H9 (cell line): ENCODE results near the gene ANKRD13D. TPM values are rescaled to one million over a fixed set of nuclear protein-coding genes. Genes with fewer than 3 reads are reported as not detected.

ENCODE experiments used
- DNase-seq: peaks from one replicate; pipeline ENCODE4 v3.0.0-alpha.2; 2017
- H2AFZ ChIP-seq: one replicate; pipeline ENCODE4 v1.6.1; 2013; ENCODE audit warnings: mild to moderate bottlenecking, low read length, control low read depth, moderate library complexity
- H2AK5ac ChIP-seq: 2 replicates; pipeline ENCODE4 v1.6.1; 2013; ENCODE audit warnings: low read length, control low read depth, mixed read lengths; ENCODE audit not compliant: insufficient read length
- H2BK120ac ChIP-seq: one replicate; pipeline ENCODE4 v1.6.1; 2013; ENCODE audit warnings: low read depth, mild to moderate bottlenecking, low read length, control low read depth, inconsistent platforms; ENCODE audit not compliant: poor library complexity, severe bottlenecking
- H2BK12ac ChIP-seq: 2 replicates; pipeline ENCODE4 v1.6.1; 2013; ENCODE audit warnings: low read length, control low read depth, mixed read lengths, low read depth; ENCODE audit not compliant: insufficient read length
- H2BK15ac ChIP-seq: 2 replicates; pipeline ENCODE4 v1.6.1; 2013; ENCODE audit warnings: low read depth, low read length, control low read depth
- H2BK20ac ChIP-seq: one replicate; pipeline ENCODE4 v1.6.1; 2013; ENCODE audit warnings: low read depth, mild to moderate bottlenecking, low read length, control low read depth, inconsistent platforms; ENCODE audit not compliant: poor library complexity, severe bottlenecking
- H2BK5ac ChIP-seq: 2 replicates; pipeline ENCODE4 v1.6.1; 2013; ENCODE audit warnings: low read length, control low read depth, mixed read lengths; ENCODE audit not compliant: insufficient read length
- H3K14ac ChIP-seq: 2 replicates; pipeline ENCODE4 v1.6.1; 2013; ENCODE audit warnings: low read length, control low read depth; ENCODE audit not compliant: insufficient read depth
- H3K18ac ChIP-seq: 2 replicates; pipeline ENCODE4 v1.6.1; 2013; ENCODE audit warnings: low read depth, mild to moderate bottlenecking, mixed read lengths, low read length, control low read depth; ENCODE audit not compliant: insufficient read length
- H3K23ac ChIP-seq: 2 replicates; pipeline ENCODE4 v1.6.1; 2013; ENCODE audit warnings: low read length, control low read depth, mixed read lengths, low read depth; ENCODE audit not compliant: insufficient read length
- H3K23me2 ChIP-seq: 2 replicates; pipeline ENCODE4 v1.6.1; 2013; ENCODE audit warnings: low read depth, mild to moderate bottlenecking, mixed read lengths, low read length, control low read depth; ENCODE audit not compliant: insufficient read length, poor library complexity, severe bottlenecking
- H3K27ac ChIP-seq: 2 replicates; pipeline ENCODE4 v1.5.1; 2013; ENCODE audit warnings: low read length, control low read depth, mixed read lengths, low read depth; ENCODE audit not compliant: insufficient read length
- H3K27me3 ChIP-seq: 2 replicates; pipeline ENCODE4 v1.6.1; 2013; ENCODE audit warnings: low read length, control low read depth, inconsistent platforms; ENCODE audit not compliant: insufficient read depth
- H3K4ac ChIP-seq: 2 replicates; pipeline ENCODE4 v1.6.1; 2013; ENCODE audit warnings: low read depth, mild to moderate bottlenecking, control low read depth, inconsistent platforms, low read length, moderate library complexity
- H3K4me1 ChIP-seq: 2 replicates; pipeline ENCODE4 v1.6.1; 2013; ENCODE audit warnings: low read length, control low read depth, inconsistent platforms; ENCODE audit not compliant: insufficient read depth
- H3K4me2 ChIP-seq: 2 replicates; pipeline ENCODE4 v1.6.1; 2013; ENCODE audit warnings: low read length, control low read depth, mixed read lengths; ENCODE audit not compliant: insufficient read length, insufficient read depth
- H3K56ac ChIP-seq: 2 replicates; pipeline ENCODE4 v1.6.1; 2013; ENCODE audit warnings: low read depth, mild to moderate bottlenecking, mixed read lengths, low read length, control low read depth; ENCODE audit not compliant: insufficient read length
- H3K79me1 ChIP-seq: 2 replicates; pipeline ENCODE4 v1.6.1; 2013; ENCODE audit warnings: low read depth, mild to moderate bottlenecking, moderate library complexity, low read length, control low read depth, inconsistent platforms; ENCODE audit not compliant: insufficient read depth, poor library complexity, severe bottlenecking
- H3K79me2 ChIP-seq: 2 replicates; pipeline ENCODE4 v1.6.1; 2013; ENCODE audit warnings: low read length, control low read depth, inconsistent platforms; ENCODE audit not compliant: insufficient read depth
- H3K9ac ChIP-seq: 2 replicates; pipeline ENCODE4 v1.6.1; 2013; ENCODE audit warnings: low read length, control low read depth, mixed read lengths; ENCODE audit not compliant: insufficient read length; ENCODE audit errors: extremely low read depth
- H3K9me3 ChIP-seq: one replicate; pipeline ENCODE4 v1.6.1; 2013; ENCODE audit warnings: low read depth, low read length, inconsistent platforms; ENCODE audit not compliant: control insufficient read depth
- H3T11ph ChIP-seq: one replicate; pipeline ENCODE4 v1.6.1; 2013; ENCODE audit warnings: mild to moderate bottlenecking, low read length, control low read depth, inconsistent platforms
- H4K20me1 ChIP-seq: one replicate; pipeline ENCODE4 v1.6.1; 2013; ENCODE audit not compliant: control insufficient read depth, insufficient read length, insufficient read depth
- H4K5ac ChIP-seq: 2 replicates; pipeline ENCODE4 v1.6.1; 2013; ENCODE audit warnings: low read depth, mild to moderate bottlenecking, mixed read lengths, low read length, control low read depth; ENCODE audit not compliant: insufficient read length
- H4K8ac ChIP-seq: replicated peaks from 2 replicates; pipeline ENCODE4 v1.6.1; 2013; ENCODE audit warnings: low read length, control low read depth, mixed read lengths, low read depth; ENCODE audit not compliant: insufficient read length
- H4K91ac ChIP-seq: 2 replicates; pipeline ENCODE4 v1.6.1; 2013; ENCODE audit warnings: low read depth, mild to moderate bottlenecking, moderate library complexity, mixed read lengths, low read length, control low read depth; ENCODE audit not compliant: insufficient read length
- H3K27ac Mint-ChIP-seq, 3 experiments: 2 replicates in 2 of 3; 3 replicates in 1 of 3; pipeline ENCODE4 v1.8.0; 2020 to 2021; ENCODE audit warnings: mixed read lengths in 3 of 3, mild to moderate bottlenecking in 1 of 3, moderate library complexity in 1 of 3
- H3K27me3 Mint-ChIP-seq: 2 replicates; pipeline ENCODE4 v1.8.0; 2021; ENCODE audit warnings: low read depth, mild to moderate bottlenecking, moderate library complexity, mixed read lengths
- H3K36me3 Mint-ChIP-seq, 3 experiments: 2 replicates in 2 of 3; 3 replicates in 1 of 3; pipeline ENCODE4 v1.8.0; 2020 to 2021; ENCODE audit warnings: low read depth in 3 of 3, mixed read lengths in 3 of 3; ENCODE audit not compliant: insufficient read depth in 1 of 3
- H3K4me1 Mint-ChIP-seq, 2 experiments: 2 replicates each; pipeline ENCODE4 v1.8.0; 2020; ENCODE audit warnings: mixed read lengths in 2 of 2
- H3K4me3 Mint-ChIP-seq, 2 experiments: 2 replicates in 1 of 2; 3 replicates in 1 of 2; pipeline ENCODE4 v1.8.0; 2020 to 2021; ENCODE audit warnings: mild to moderate bottlenecking in 2 of 2, mixed read lengths in 2 of 2, moderate library complexity in 1 of 2
- H3K9me3 Mint-ChIP-seq, 2 experiments: 2 replicates in 1 of 2; 3 replicates in 1 of 2; pipeline ENCODE4 v1.8.0; 2020; ENCODE audit warnings: mild to moderate bottlenecking in 2 of 2, mixed read lengths in 2 of 2, moderate library complexity in 1 of 2
- WGBS: extraction: QIAGEN DNeasy Blood & Tissue Kit; methylation state at CpG from one replicate; pipeline ENCODE4 v1.1.7; 2013; ENCODE audit warnings: missing lambda C conversion rate, low lambda C conversion rate, mixed read lengths; ENCODE audit not compliant: insufficient read length; ENCODE audit errors: extremely low coverage; 5-methylcytosine and 5-hydroxymethylcytosine counted together
- total RNA-seq: library from RNA; stranded (reverse); gene quantifications from 2 replicates; pipeline ENCODE4 v1.2.1, GENCODE V29; 2021
- TF ChIP-seq, protein P1 (sequence below): fragments of 200-600 bp; sonication (generic); conservative IDR thresholded peaks from 3 replicates; pipeline ENCODE4 v1.8.0; 2021; ENCODE audit warnings: antibody characterized with exemption, mild to moderate bottlenecking

The ANKRD13D gene
- total RNA-seq, 1 experiment from 2014 or later, result 42.1 TPM

DNA sequence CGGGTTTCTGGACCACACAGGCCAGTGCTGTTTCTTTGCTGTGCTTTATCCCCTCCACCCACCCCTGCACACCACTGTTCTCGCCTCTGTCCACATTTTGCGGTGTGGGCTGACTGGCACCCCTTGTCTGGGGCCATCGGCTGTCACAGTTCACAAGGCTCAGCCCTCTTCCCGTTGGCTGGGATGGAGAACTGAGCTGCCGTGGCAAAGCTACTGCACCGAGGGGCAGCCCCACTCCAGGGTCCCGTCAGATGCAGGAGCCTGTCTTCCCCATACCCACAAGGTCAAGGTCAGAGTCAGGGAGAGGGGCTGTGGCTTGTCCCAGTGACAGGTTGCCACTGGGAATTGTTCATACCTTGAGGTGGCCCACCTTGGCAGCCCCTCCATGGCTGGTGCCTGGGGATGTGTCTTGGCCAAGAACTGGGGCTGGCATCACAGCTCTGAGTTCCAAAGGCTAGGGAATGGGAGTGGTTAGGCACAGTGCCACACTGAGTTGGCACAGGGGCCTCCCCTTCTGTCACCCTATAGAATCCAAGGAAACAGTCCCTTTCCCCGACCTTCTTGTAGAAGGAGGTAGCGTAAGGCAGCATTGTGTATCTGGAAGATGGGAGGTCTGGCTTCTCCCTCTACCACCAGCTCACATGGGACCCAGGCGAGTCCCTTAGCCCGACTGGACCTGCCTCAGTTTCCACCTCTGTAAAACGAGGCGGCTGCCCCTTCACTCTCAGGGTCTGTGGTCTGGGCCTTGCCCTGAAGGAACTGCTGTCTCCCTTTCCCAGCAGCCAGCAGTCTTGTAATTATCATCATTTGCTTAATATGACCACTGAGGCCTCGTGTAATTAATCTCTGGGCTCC, 19.5 kb upstream of the ANKRD13D start:
- H3K27ac Mint-ChIP-seq, result peak overlapping the region in 2 of 3 experiments; percentile 63 to 83; a peak in 3 of 7 replicates
- peaks cover 31 to 37% of the 10 kb centered on the region in 2 experiments for H3K4me1 Mint-ChIP-seq
- peaks cover 3% of the 10 kb centered on the region for H4K20me1 ChIP-seq
- peaks cover 8% of the 10 kb centered on the region for H3K23me2 ChIP-seq
- no peak overlapping the region for H2BK120ac ChIP-seq
- H3K9me3 Mint-ChIP-seq, result no peaks in the 10 kb centered on the region
- H2AK5ac ChIP-seq, result no peak overlapping the region
- H3K4me2 ChIP-seq, result peak overlapping the region; percentile 31
- H3K23ac ChIP-seq, result no peak overlapping the region
- H4K5ac ChIP-seq, result no peak overlapping the region
- H3K27me3 ChIP-seq, result no peaks in the 10 kb centered on the region; the same call in 1 of the 2 replicates
- no peak overlapping the region for H3K27ac ChIP-seq
- no peak overlapping the region for H4K91ac ChIP-seq
- no peak overlapping the region for H3K4ac ChIP-seq
- peaks cover 12% of the 10 kb centered on the region for H3K4me1 ChIP-seq
- H3K79me1 ChIP-seq, result no peaks in the 10 kb centered on the region
- no peak overlapping the region for H3K56ac ChIP-seq
- no peak overlapping the region for H2AFZ ChIP-seq
- no CpG with 5 or more reads among the region's 15 CpGs for WGBS
- no peak overlapping the region for H2BK20ac ChIP-seq
- no peak overlapping the region for H4K8ac ChIP-seq
- peaks cover 0 to 11% (median 10%) of the 10 kb centered on the region in 3 experiments; a peak in 5 of 7 replicates for H3K36me3 Mint-ChIP-seq
- H2BK5ac ChIP-seq, result no peak overlapping the region
- no peak for DNase-seq
- no peak overlapping the region for H3T11ph ChIP-seq
- H3K79me2 ChIP-seq, result peaks cover 12% of the 10 kb centered on the region; the same call in 1 of the 2 replicates
- no peak overlapping the region for H2BK15ac ChIP-seq
- H3K27me3 Mint-ChIP-seq, result peaks cover 15% of the 10 kb centered on the region
- TF ChIP-seq, protein P1, sequence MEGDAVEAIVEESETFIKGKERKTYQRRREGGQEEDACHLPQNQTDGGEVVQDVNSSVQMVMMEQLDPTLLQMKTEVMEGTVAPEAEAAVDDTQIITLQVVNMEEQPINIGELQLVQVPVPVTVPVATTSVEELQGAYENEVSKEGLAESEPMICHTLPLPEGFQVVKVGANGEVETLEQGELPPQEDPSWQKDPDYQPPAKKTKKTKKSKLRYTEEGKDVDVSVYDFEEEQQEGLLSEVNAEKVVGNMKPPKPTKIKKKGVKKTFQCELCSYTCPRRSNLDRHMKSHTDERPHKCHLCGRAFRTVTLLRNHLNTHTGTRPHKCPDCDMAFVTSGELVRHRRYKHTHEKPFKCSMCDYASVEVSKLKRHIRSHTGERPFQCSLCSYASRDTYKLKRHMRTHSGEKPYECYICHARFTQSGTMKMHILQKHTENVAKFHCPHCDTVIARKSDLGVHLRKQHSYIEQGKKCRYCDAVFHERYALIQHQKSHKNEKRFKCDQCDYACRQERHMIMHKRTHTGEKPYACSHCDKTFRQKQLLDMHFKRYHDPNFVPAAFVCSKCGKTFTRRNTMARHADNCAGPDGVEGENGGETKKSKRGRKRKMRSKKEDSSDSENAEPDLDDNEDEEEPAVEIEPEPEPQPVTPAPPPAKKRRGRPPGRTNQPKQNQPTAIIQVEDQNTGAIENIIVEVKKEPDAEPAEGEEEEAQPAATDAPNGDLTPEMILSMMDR, result no peak
- no peak overlapping the region for H3K18ac ChIP-seq
- peak overlapping the region in 1 of 2 experiments; percentile 73; a peak in 4 of 5 replicates for H3K4me3 Mint-ChIP-seq
- H3K9ac ChIP-seq, result no peak overlapping the region
- no peaks in the 10 kb centered on the region for H3K9me3 ChIP-seq
- H2BK12ac ChIP-seq, result no peak overlapping the region
- H3K14ac ChIP-seq, result no peak overlapping the region
